IPS-20b (cell line): ENCODE results near the gene JADE2.
"Not testable (repeated sequence)": the region's sequence is repeated elsewhere in the genome, so short reads cannot be mapped to it uniquely, and the experiment has no call there.

Experiments
- H3K27ac ChIP-seq: one replicate; pipeline ENCODE4 v1.5.1; 2013; ENCODE audit warnings: low read length
- H3K27me3 ChIP-seq: 2 replicates; pipeline ENCODE4 v1.6.1; 2013; ENCODE audit warnings: mild to moderate bottlenecking, low read length, inconsistent platforms; ENCODE audit not compliant: insufficient read depth
- H3K36me3 ChIP-seq: 2 replicates; pipeline ENCODE4 v1.6.1; 2013; ENCODE audit warnings: low read depth, mild to moderate bottlenecking, inconsistent platforms, low read length, moderate library complexity; ENCODE audit not compliant: insufficient read depth
- H3K4me1 ChIP-seq: 2 replicates; pipeline ENCODE4 v1.6.1; 2013; ENCODE audit warnings: mild to moderate bottlenecking, control low read depth, inconsistent platforms, low read length, moderate library complexity; ENCODE audit not compliant: insufficient read depth
- H3K4me3 ChIP-seq: 2 replicates; pipeline ENCODE4 v1.5.1; 2013; ENCODE audit warnings: mild to moderate bottlenecking, low read length, inconsistent platforms
- H3K9ac ChIP-seq: 2 replicates; pipeline ENCODE4 v1.6.1; 2013; ENCODE audit warnings: low read depth, mild to moderate bottlenecking, inconsistent platforms, low read length, moderate library complexity
- H3K9me3 ChIP-seq: 2 replicates; pipeline ENCODE4 v1.6.1; 2013; ENCODE audit warnings: mild to moderate bottlenecking, low read depth, low read length, inconsistent platforms; ENCODE audit not compliant: insufficient read depth

JADE2 gene

GRCh38 chr5:134499905-134500304, 25.6 kb upstream of the JADE2 start:
- not testable (repeated sequence) for H3K27me3 ChIP-seq, H3K4me3 ChIP-seq, H3K27ac ChIP-seq, H3K9me3 ChIP-seq, H3K4me1 ChIP-seq, H3K36me3 ChIP-seq, H3K9ac ChIP-seq

- Histone ChIP-seq H3K4me3 (no peak overlapping the region), H3K4me1 (peaks cover 6% of the 10 kb centered on the region), H3K9me3 (no peaks in the 10 kb centered on the region), H3K9ac (no peak overlapping the region), H3K36me3 (no peaks in the 10 kb centered on the region), H3K27me3 (no peaks in the 10 kb centered on the region), H3K27ac (no peak overlapping the region)
Measured at GRCh38 chr5:134500699-134501430, 24.6 kb upstream of the JADE2 start.

- Histone ChIP-seq H3K36me3 (no peaks in the 10 kb centered on the region), H3K4me3 (no peak overlapping the region), H3K9me3 (no peaks in the 10 kb centered on the region), H3K27ac (no peak overlapping the region), H3K27me3 (no peaks in the 10 kb centered on the region), H3K4me1 (peaks cover 16% of the 10 kb centered on the region), H3K9ac (no peak overlapping the region)
Measured at GRCh38 chr5:134502259-134502658, 23.2 kb upstream of the JADE2 start.

GRCh38 chr5:134503088-134503936, 22.2 kb upstream of the JADE2 start:
- Histone ChIP-seq H3K27ac (peak overlapping the region; percentile 12), H3K27me3 (no peaks in the 10 kb centered on the region), H3K36me3 (no peaks in the 10 kb centered on the region), H3K9me3 (no peaks in the 10 kb centered on the region), H3K9ac (peak overlapping the region; percentile 40; the same call in 1 of the 2 replicates), H3K4me3 (no peak overlapping the region), H3K4me1 (peaks cover 16% of the 10 kb centered on the region)

- Histone ChIP-seq H3K36me3 (no peaks in the 10 kb centered on the region), H3K4me1 (peaks cover 16% of the 10 kb centered on the region), H3K4me3 (no peak overlapping the region), H3K9me3 (no peaks in the 10 kb centered on the region), H3K9ac (no peak overlapping the region; the same call in 1 of the 2 replicates), H3K27me3 (no peaks in the 10 kb centered on the region), H3K27ac (no peak overlapping the region)
Measured at GRCh38 chr5:134503937-134504437, 21.5 kb upstream of the JADE2 start.

GRCh38 chr5:134504629-134505300, 20.7 kb upstream of the JADE2 start:
- Histone ChIP-seq H3K27ac (no peak overlapping the region), H3K4me3 (no peak overlapping the region), H3K36me3 (no peaks in the 10 kb centered on the region), H3K9ac (no peak overlapping the region), H3K4me1 (peaks cover 19% of the 10 kb centered on the region), H3K9me3 (no peaks in the 10 kb centered on the region), H3K27me3 (no peaks in the 10 kb centered on the region)

GRCh38 chr5:134506054-134507039, 19.1 kb upstream of the JADE2 start:
- H3K9me3 ChIP-seq: no peaks in the 10 kb centered on the region
- H3K36me3 ChIP-seq: no peaks in the 10 kb centered on the region
- no peak overlapping the region for H3K27ac ChIP-seq
- H3K9ac ChIP-seq: no peak overlapping the region
- H3K27me3 ChIP-seq: no peaks in the 10 kb centered on the region
- peaks cover 26% of the 10 kb centered on the region for H3K4me1 ChIP-seq
- no peak overlapping the region for H3K4me3 ChIP-seq

- H3K4me3 ChIP-seq: no peak overlapping the region
- no peak overlapping the region for H3K27ac ChIP-seq
- H3K4me1 ChIP-seq: peaks cover 37% of the 10 kb centered on the region
- H3K27me3 ChIP-seq: no peaks in the 10 kb centered on the region
- H3K9me3 ChIP-seq: no peaks in the 10 kb centered on the region
- H3K36me3 ChIP-seq: no peaks in the 10 kb centered on the region
- H3K9ac ChIP-seq: no peak overlapping the region
Measured at GRCh38 chr5:134507452-134507851, 18.0 kb upstream of the JADE2 start.

GRCh38 chr5:134508521-134509195, 16.8 kb upstream of the JADE2 start:
- H3K27me3 ChIP-seq: no peaks in the 10 kb centered on the region
- H3K27ac ChIP-seq: no peak overlapping the region
- no peaks in the 10 kb centered on the region for H3K36me3 ChIP-seq
- peaks cover 37% of the 10 kb centered on the region for H3K4me1 ChIP-seq
- no peak overlapping the region for H3K4me3 ChIP-seq
- no peak overlapping the region for H3K9ac ChIP-seq
- no peaks in the 10 kb centered on the region for H3K9me3 ChIP-seq

GRCh38 chr5:134509308-134510040, 16.0 kb upstream of the JADE2 start:
- no peaks in the 10 kb centered on the region for H3K36me3 ChIP-seq
- H3K9ac ChIP-seq: no peak overlapping the region
- no peaks in the 10 kb centered on the region for H3K27me3 ChIP-seq
- no peaks in the 10 kb centered on the region for H3K9me3 ChIP-seq
- H3K4me1 ChIP-seq: peaks cover 35% of the 10 kb centered on the region
- H3K4me3 ChIP-seq: no peak overlapping the region
- H3K27ac ChIP-seq: no peak overlapping the region
